Breast epithelium (tissue), 3 donors: ENCODE data around the gene CSAD.

Experiments used
- POLR2A ChIP-seq: fragments of 450-650 bp; IDR thresholded peaks from one replicate; pipeline ENCODE4 v1.6.1; 2016; ENCODE audit warnings: antibody characterized with exemption, mild to moderate bottlenecking, moderate library complexity
- POLR2AphosphoS5 ChIP-seq, 3 donors: sonication (generic); formaldehyde crosslinking; IDR thresholded peaks; one replicate each; pipeline ENCODE4 v1.6.1; 2017; ENCODE audit warnings: antibody characterized with exemption in 3 of 3
- TF ChIP-seq, protein P1 (sequence below), 3 donors: fragments of 450-650 bp; IDR thresholded peaks; one replicate each; pipeline ENCODE4 v1.5.1; 2016 to 2017; ENCODE audit warnings: antibody characterized with exemption in 3 of 3, mild to moderate bottlenecking in 3 of 3, moderate library complexity in 3 of 3

DNA sequence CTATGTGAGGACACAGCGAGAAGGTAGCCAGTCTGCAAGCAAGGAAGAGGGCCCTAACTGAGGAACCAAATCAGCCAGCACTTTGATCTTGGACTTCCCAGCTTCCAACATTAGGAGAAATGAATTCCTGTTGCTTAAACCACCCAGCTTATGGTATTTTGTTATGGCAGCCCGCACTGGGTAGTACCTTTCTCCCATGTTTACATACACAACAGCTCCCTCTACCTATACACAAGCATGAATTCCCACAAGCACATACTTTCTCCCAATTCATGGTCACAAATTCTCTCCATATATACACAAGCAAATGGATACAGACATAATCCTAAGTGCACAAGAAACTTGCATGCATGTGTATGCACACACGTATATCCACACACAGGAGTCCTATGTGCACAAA is 19.0 kb upstream of the CSAD start:
- TF ChIP-seq, protein P1, sequence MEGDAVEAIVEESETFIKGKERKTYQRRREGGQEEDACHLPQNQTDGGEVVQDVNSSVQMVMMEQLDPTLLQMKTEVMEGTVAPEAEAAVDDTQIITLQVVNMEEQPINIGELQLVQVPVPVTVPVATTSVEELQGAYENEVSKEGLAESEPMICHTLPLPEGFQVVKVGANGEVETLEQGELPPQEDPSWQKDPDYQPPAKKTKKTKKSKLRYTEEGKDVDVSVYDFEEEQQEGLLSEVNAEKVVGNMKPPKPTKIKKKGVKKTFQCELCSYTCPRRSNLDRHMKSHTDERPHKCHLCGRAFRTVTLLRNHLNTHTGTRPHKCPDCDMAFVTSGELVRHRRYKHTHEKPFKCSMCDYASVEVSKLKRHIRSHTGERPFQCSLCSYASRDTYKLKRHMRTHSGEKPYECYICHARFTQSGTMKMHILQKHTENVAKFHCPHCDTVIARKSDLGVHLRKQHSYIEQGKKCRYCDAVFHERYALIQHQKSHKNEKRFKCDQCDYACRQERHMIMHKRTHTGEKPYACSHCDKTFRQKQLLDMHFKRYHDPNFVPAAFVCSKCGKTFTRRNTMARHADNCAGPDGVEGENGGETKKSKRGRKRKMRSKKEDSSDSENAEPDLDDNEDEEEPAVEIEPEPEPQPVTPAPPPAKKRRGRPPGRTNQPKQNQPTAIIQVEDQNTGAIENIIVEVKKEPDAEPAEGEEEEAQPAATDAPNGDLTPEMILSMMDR (IDR thresholded peaks at IDR 0.05), result no peak
- TF ChIP-seq POLR2AphosphoS5 (IDR thresholded peaks at IDR 0.05) (no peak), POLR2A (no peak)
